SK-N-SH (cell line): ENCODE measurements around the gene PCSK9. TPM values are rescaled to one million over a fixed set of nuclear protein-coding genes. Genes with fewer than 3 reads are reported as not detected.

Experiments used
- CTCF ChIA-PET: fragments of 300-600, 350-600 bp; formaldehyde crosslinking; extraction: SDS; loops from one replicate; lab custom pipeline; 2021; lab: Yijun Ruan, JAX
- POLR2A ChIA-PET: fragments of 350-600 bp; sonication (Branson Sonifier 250); formaldehyde crosslinking; extraction: SDS; loops from one replicate; lab custom pipeline; 2020; ENCODE audit warnings: antibody characterized with exemption, inconsistent platforms; lab: Yijun Ruan, JAX
- DNase-seq: peaks from one replicate; pipeline ENCODE4 v3.0.0; 2012
- H2AFZ ChIP-seq: fragments of 200-600 bp; sonication (generic); 2 replicates; pipeline ENCODE4 v1.8.1; 2016; ENCODE audit warnings: antibody characterized with exemption, mild to moderate bottlenecking, low read depth
- H3F3A ChIP-seq: fragments of 200-600 bp; sonication (generic); replicated peaks from 2 replicates; pipeline ENCODE3; 2016; ENCODE audit warnings: antibody characterized with exemption, mild to moderate bottlenecking; ENCODE audit not compliant: insufficient read depth
- H3K27ac ChIP-seq, 2 experiments: fragments of 200-500 bp in 1 of 2; fragments of 200-600 bp in 1 of 2; sonication (Bioruptor generic) in 1 of 2; sonication (generic), shearing (Covaris generic) in 1 of 2; 2 replicates each; pipeline versions ENCODE4 v1.5.1 to v1.6.1; 2014 to 2016; ENCODE audit warnings: low read depth in 2 of 2, inconsistent platforms in 1 of 2, low read length in 1 of 2, mild to moderate bottlenecking in 1 of 2, mixed read lengths in 1 of 2
- H3K27me3 ChIP-seq: fragments of 200-600 bp; sonication (generic), shearing (Covaris generic); 2 replicates; pipeline ENCODE4 v1.6.1; 2016; ENCODE audit warnings: mixed run types; ENCODE audit not compliant: insufficient read depth
- H3K36me3 ChIP-seq, 2 experiments: fragments of 200-500 bp in 1 of 2; fragments of 200-600 bp in 1 of 2; sonication (Bioruptor generic) in 1 of 2; sonication (generic) in 1 of 2; replicated peaks in 1 of 2; 2 replicates each; pipeline versions ENCODE3 to v1.5.1; 2014 to 2016; ENCODE audit warnings: low read length in 1 of 2, mild to moderate bottlenecking in 1 of 2; ENCODE audit not compliant: insufficient read depth in 2 of 2, control insufficient read depth in 1 of 2
- H3K4me1 ChIP-seq, 2 experiments: fragments of 200-500 bp in 1 of 2; fragments of 200-600 bp in 1 of 2; sonication (Bioruptor generic) in 1 of 2; sonication (generic), shearing (Covaris generic) in 1 of 2; 2 replicates each; pipeline versions ENCODE4 v1.5.1 to v1.6.1; 2014 to 2016; ENCODE audit warnings: low read depth in 1 of 2, low read length in 1 of 2, mixed run types in 1 of 2; ENCODE audit not compliant: insufficient read depth in 2 of 2, control insufficient read depth in 1 of 2
- H3K4me2 ChIP-seq: fragments of 200-600 bp; sonication (generic), shearing (Covaris generic); 2 replicates; pipeline ENCODE4 v1.6.1; 2017; ENCODE audit warnings: mixed run types
- H3K4me3 ChIP-seq, 2 experiments: fragments of 200-500 bp in 1 of 2; fragments of 200-600 bp in 1 of 2; sonication (Bioruptor generic) in 1 of 2; sonication (generic), shearing (Covaris generic) in 1 of 2; 2 replicates each; pipeline versions ENCODE4 v1.5.1 to v1.8.1; 2014 to 2016; ENCODE audit warnings: low read depth in 2 of 2, inconsistent platforms in 1 of 2, low read length in 1 of 2, mild to moderate bottlenecking in 1 of 2, mixed read lengths in 1 of 2, moderate library complexity in 1 of 2
- H3K79me2 ChIP-seq: fragments of 200-600 bp; sonication (generic); 2 replicates; pipeline ENCODE4 v1.8.1; 2017; ENCODE audit warnings: mild to moderate bottlenecking; ENCODE audit not compliant: insufficient read depth
- H3K9ac ChIP-seq: fragments of 200-600 bp; sonication (generic); 2 replicates; pipeline ENCODE4 v1.6.1; 2017; ENCODE audit warnings: mixed run types
- H3K9me2 ChIP-seq: fragments of 200-600 bp; sonication (generic); 2 replicates; pipeline ENCODE4 v1.6.1; 2017; ENCODE audit warnings: mixed run types
- H3K9me3 ChIP-seq: fragments of 200-600 bp; sonication (generic); 2 replicates; pipeline ENCODE4 v1.6.1; 2017; ENCODE audit warnings: mixed run types, mild to moderate bottlenecking, moderate library complexity
- H4K20me1 ChIP-seq: fragments of 200-600 bp; sonication (generic); 2 replicates; pipeline ENCODE4 v1.6.1; 2017; ENCODE audit warnings: mild to moderate bottlenecking, mixed run types; ENCODE audit not compliant: insufficient read depth
- ELF1 ChIP-seq: IDR thresholded peaks from 2 replicates; pipeline ENCODE4 v1.4.0; 2012
- EP300 ChIP-seq, 2 experiments: IDR thresholded peaks; 2 replicates each; pipeline versions ENCODE4 v1.4.0 to v1.6.1; 2012; ENCODE audit warnings: borderline replicate concordance in 1 of 2, low read depth in 1 of 2, low read length in 1 of 2
- GABPA ChIP-seq: IDR thresholded peaks from 2 replicates; pipeline ENCODE4 v1.4.0; 2012; ENCODE audit warnings: low read depth, mild to moderate bottlenecking
- MEF2A ChIP-seq: IDR thresholded peaks from 2 replicates; pipeline ENCODE4 v1.4.0; 2012; ENCODE audit warnings: low read depth, borderline replicate concordance
- RAD21 ChIP-seq: IDR thresholded peaks from 2 replicates; pipeline ENCODE4 v1.6.1; 2012; ENCODE audit warnings: mild to moderate bottlenecking, low read length
- RCOR1 ChIP-seq: fragments of 150-350 bp; IDR thresholded peaks from 2 replicates; pipeline ENCODE4 v1.6.1; 2017; ENCODE audit warnings: antibody characterized with exemption, low read length
- TEAD4 ChIP-seq: IDR thresholded peaks from 2 replicates; pipeline ENCODE4 v1.4.0; 2012; ENCODE audit warnings: mild to moderate bottlenecking, borderline replicate concordance; ENCODE audit not compliant: insufficient read depth
- WGBS: methylation state at CpG from one replicate; pipeline ENCODE4 v1.1.6; 2017; ENCODE audit warnings: low lambda C conversion rate; 5-methylcytosine and 5-hydroxymethylcytosine counted together
- polyA plus RNA-seq, 3 experiments: library from polyadenylated mRNA; depleted of rRNA; stranded (reverse); fragments of >200 nt; gene quantifications; 2 replicates each; pipeline ENCODE4 v1.2.3, GENCODE V29; 2012
- TF ChIP-seq, protein P1 (sequence below): IDR thresholded peaks from 2 replicates; pipeline ENCODE4 v1.4.0; 2012; ENCODE audit warnings: low read depth, borderline replicate concordance
- TF ChIP-seq, protein P2 (sequence below): IDR thresholded peaks from 2 replicates; pipeline ENCODE4 v1.4.0; 2012; ENCODE audit warnings: low read depth

Gene PCSK9
- polyA plus RNA-seq, 1 of the 3 experiments (the other 2 are of a cell fraction), result 0.02 TPM

DNA sequence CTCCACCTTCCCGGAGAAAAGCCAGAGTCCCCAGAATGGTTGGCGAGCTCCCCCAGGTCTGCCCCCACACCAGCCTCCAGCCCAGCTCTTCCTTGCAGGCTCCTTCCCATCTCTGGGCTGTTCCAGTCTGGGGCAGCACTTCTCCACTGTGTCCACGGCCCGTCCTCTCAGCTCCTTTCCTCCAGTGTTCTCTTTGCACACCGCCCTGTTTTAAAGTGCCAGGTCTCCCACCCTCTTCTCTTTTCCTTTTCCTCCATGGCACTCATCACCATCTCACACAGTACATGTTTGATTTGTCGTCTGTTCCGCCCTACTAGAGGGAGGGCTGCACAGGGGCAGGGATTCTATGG, 6.1 kb upstream of the PCSK9 start:
- Histone ChIP-seq H3K9ac (no peak overlapping the region), H3K4me3 (no peak overlapping the region), H2AFZ (no peak overlapping the region), H3K4me2 (no peak overlapping the region), H3K36me3 (no peaks in the 10 kb centered on the region), H3K4me1 (no peaks in the 10 kb centered on the region), H3K27me3 (peaks cover 30% of the 10 kb centered on the region), H4K20me1 (no peaks in the 10 kb centered on the region), H3K9me2 (no peaks in the 10 kb centered on the region)
- DNase-seq, result no peak
- POLR2A ChIA-PET, result no interaction called here
- WGBS, result 73% methylated on average over 7 of the region's 7 CpGs
- TF ChIP-seq GABPA (no peak), ELF1 (no peak)
- TF ChIP-seq, all 33 proteins: peak for 0
- no peaks in the 10 kb centered on the region for H3K9me3 ChIP-seq
- CTCF ChIA-PET, result interaction anchor here (3.3 to 5.9 kb wide), 2 partner anchors 11 to 82 kb away, joined by 16 to 49 read pairs; no protein-coding TSS in a partner anchor
- no peaks in the 10 kb centered on the region for H3F3A ChIP-seq
- H3K79me2 ChIP-seq, result no peaks in the 10 kb centered on the region
- H3K27ac ChIP-seq, result no peak overlapping the region

DNA sequence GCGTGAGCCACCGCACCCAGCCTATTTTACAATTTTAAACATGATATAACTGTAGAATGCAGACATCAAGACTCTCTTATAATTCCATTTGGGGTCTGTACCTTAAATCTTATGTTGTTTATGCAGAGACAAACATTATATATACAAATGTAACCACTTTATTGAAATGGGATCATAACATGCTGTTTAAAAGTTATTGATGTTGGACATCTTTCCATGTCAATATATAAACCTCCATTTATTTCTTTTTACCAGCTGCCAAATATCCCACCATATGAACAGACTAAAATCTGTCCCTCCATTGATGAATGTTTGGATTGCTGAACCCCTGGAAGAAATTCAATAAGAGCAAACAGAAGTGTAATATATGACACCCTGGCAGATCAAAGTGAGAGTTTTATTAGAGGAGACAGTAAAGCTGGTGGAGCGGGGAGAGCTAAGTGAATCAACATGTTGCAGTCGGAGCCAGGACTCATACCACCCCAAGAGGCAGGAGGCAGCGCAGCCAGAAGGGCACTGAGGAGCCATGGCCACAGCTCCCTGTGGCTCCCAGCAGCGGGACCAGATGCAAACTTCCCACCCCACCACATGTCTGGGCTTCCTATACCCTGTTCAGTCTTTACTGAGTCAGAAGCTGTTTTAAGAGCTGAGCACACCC, 4.7 kb upstream of the PCSK9 start:
- DNase-seq, result no peak
- Histone ChIP-seq H3K9ac (no peak overlapping the region), H4K20me1 (no peaks in the 10 kb centered on the region), H2AFZ (no peak overlapping the region), H3K9me3 (no peaks in the 10 kb centered on the region), H3K27ac (no peak overlapping the region), H3K36me3 (no peaks in the 10 kb centered on the region), H3K4me1 (peaks cover 0 to 4% of the 10 kb centered on the region in 2 experiments; a peak in 1 of 4 replicates), H3K9me2 (no peaks in the 10 kb centered on the region), H3K79me2 (no peaks in the 10 kb centered on the region), H3F3A (no peaks in the 10 kb centered on the region), H3K4me3 (no peak overlapping the region), H3K4me2 (no peak overlapping the region), H3K27me3 (peaks cover 44% of the 10 kb centered on the region)
- 78% methylated on average over 5 of the region's 6 CpGs for WGBS
- TF ChIP-seq, protein P1, sequence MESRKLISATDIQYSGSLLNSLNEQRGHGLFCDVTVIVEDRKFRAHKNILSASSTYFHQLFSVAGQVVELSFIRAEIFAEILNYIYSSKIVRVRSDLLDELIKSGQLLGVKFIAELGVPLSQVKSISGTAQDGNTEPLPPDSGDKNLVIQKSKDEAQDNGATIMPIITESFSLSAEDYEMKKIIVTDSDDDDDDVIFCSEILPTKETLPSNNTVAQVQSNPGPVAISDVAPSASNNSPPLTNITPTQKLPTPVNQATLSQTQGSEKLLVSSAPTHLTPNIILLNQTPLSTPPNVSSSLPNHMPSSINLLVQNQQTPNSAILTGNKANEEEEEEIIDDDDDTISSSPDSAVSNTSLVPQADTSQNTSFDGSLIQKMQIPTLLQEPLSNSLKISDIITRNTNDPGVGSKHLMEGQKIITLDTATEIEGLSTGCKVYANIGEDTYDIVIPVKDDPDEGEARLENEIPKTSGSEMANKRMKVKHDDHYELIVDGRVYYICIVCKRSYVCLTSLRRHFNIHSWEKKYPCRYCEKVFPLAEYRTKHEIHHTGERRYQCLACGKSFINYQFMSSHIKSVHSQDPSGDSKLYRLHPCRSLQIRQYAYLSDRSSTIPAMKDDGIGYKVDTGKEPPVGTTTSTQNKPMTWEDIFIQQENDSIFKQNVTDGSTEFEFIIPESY, result no peak
- no peak for TF ChIP-seq RAD21
- TF ChIP-seq MEF2A, result no peak
- TF ChIP-seq, protein P2, sequence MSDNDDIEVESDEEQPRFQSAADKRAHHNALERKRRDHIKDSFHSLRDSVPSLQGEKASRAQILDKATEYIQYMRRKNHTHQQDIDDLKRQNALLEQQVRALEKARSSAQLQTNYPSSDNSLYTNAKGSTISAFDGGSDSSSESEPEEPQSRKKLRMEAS, result no peak
- TF ChIP-seq TEAD4, result no peak
- no peak for TF ChIP-seq RCOR1
- no peak for TF ChIP-seq EP300 (IDR thresholded peaks at IDR 0.05; ENCODE audit: borderline replicate concordance in 1 of 2, low read depth in 1 of 2, low read length in 1 of 2)
- ChIA-PET POLR2A (no interaction called here), CTCF (interaction anchor here (0.6 to 5.9 kb wide), 7 partner anchors 13 to 89 kb away, joined by 3 to 49 read pairs (median 6); no protein-coding TSS in a partner anchor)
